Mesendoderm (in vitro differentiated cells): ENCODE measurements around the gene PRKN.
A peak's percentile ranks its signal among the peaks of the same experiment; 100 is the strongest.

Source experiments
- DNase-seq: peaks from one replicate; pipeline ENCODE4 v3.0.0; 2013
- H2AK5ac ChIP-seq: 2 replicates; pipeline ENCODE4 v1.6.1; 2013; ENCODE audit warnings: low read length, inconsistent platforms
- H2BK120ac ChIP-seq: 2 replicates; pipeline ENCODE4 v1.6.1; 2013; ENCODE audit warnings: low read depth, mild to moderate bottlenecking, low read length, moderate library complexity, mixed read lengths
- H2BK15ac ChIP-seq: replicated peaks from 2 replicates; pipeline ENCODE4 v1.6.1; 2013; ENCODE audit warnings: low read depth, mild to moderate bottlenecking, moderate library complexity
- H2BK5ac ChIP-seq: 2 replicates; pipeline ENCODE4 v1.6.1; 2013; ENCODE audit warnings: low read length, inconsistent platforms
- H3K18ac ChIP-seq: 2 replicates; pipeline ENCODE4 v1.6.1; 2013; ENCODE audit warnings: mild to moderate bottlenecking, low read length, mixed read lengths
- H3K23ac ChIP-seq: one replicate; pipeline ENCODE4 v1.6.1; 2013; ENCODE audit warnings: low read length
- H3K27ac ChIP-seq: 2 replicates; pipeline ENCODE4 v1.5.1; 2013; ENCODE audit warnings: low read depth, mild to moderate bottlenecking, inconsistent platforms, low read length, moderate library complexity
- H3K27me3 ChIP-seq: 2 replicates; pipeline ENCODE4 v1.6.1; 2013; ENCODE audit warnings: low read length, control low read depth, mild to moderate bottlenecking, inconsistent platforms; ENCODE audit not compliant: insufficient read depth, poor library complexity
- H3K36me3 ChIP-seq: 2 replicates; pipeline ENCODE4 v1.6.1; 2013; ENCODE audit warnings: low read length, inconsistent platforms; ENCODE audit not compliant: control insufficient read depth, insufficient read depth
- H3K4ac ChIP-seq: one replicate; pipeline ENCODE4 v1.6.1; 2013; ENCODE audit warnings: low read depth, mild to moderate bottlenecking, low read length, moderate library complexity
- H3K4me1 ChIP-seq: 2 replicates; pipeline ENCODE4 v1.6.1; 2013; ENCODE audit warnings: low read depth, low read length, inconsistent platforms; ENCODE audit not compliant: control insufficient read depth
- H3K4me2 ChIP-seq: 2 replicates; pipeline ENCODE4 v1.6.1; 2013; ENCODE audit warnings: low read length
- H3K4me3 ChIP-seq: 2 replicates; pipeline ENCODE4 v1.5.1; 2013; ENCODE audit warnings: mild to moderate bottlenecking, low read length
- H3K56ac ChIP-seq: one replicate; pipeline ENCODE4 v1.6.1; 2013; ENCODE audit warnings: low read length
- H3K79me1 ChIP-seq: 2 replicates; pipeline ENCODE4 v1.6.1; 2013; ENCODE audit warnings: low read length, inconsistent platforms
- H3K79me2 ChIP-seq: 2 replicates; pipeline ENCODE4 v1.6.1; 2013; ENCODE audit warnings: mild to moderate bottlenecking, low read length; ENCODE audit not compliant: control insufficient read depth, insufficient read depth
- H3K9ac ChIP-seq: 2 replicates; pipeline ENCODE4 v1.6.1; 2013; ENCODE audit warnings: low read length, inconsistent platforms
- H4K5ac ChIP-seq: one replicate; pipeline ENCODE4 v1.6.1; 2013; ENCODE audit warnings: low read length
- H4K8ac ChIP-seq: one replicate; pipeline ENCODE4 v1.6.1; 2013; ENCODE audit warnings: low read depth, mild to moderate bottlenecking, control low read depth, low read length, moderate library complexity
- WGBS: extraction: QIAGEN DNeasy Blood & Tissue Kit; methylation state at CpG from one replicate; pipeline ENCODE4 v1.1.7; 2013; ENCODE audit warnings: low lambda C conversion rate, missing lambda C conversion rate; ENCODE audit not compliant: insufficient coverage; ENCODE audit errors: extremely low coverage; 5-methylcytosine and 5-hydroxymethylcytosine counted together

PRKN gene

DNA sequence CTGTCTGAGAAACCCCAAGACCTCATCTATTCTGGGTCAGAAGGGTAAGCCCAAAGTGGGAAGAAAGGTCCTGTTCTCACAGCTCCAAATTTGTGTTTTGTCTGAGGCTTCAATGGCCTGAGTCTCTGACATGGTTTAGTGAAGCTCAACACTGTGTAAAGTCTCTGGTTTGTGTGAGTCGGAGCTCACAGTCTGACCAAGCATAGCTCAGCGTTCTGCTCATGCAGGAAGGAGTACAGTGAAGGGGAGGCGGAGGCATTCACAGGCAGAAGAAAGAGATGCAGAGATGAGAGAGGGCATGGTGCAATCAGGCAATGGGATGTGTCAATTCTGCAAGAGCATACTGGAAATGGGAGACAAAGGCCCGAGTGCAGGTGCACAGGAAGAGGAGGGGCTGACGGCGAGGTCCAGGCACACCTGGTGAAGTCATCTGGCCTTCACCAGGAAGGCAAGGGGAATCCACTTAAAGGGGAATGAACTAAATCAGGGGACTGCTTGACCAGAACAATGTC is 990.7 kb downstream of the PRKN start:
- Histone ChIP-seq H3K79me1 (no peaks in the 10 kb centered on the region), H3K4me3 (no peak overlapping the region), H3K23ac (no peak overlapping the region), H3K36me3 (no peaks in the 10 kb centered on the region), H3K79me2 (no peaks in the 10 kb centered on the region), H3K4me1 (no peaks in the 10 kb centered on the region), H3K27me3 (no peaks in the 10 kb centered on the region), H3K56ac (no peak overlapping the region), H3K18ac (no peak overlapping the region), H2BK120ac (no peak overlapping the region), H4K5ac (no peak overlapping the region), H3K4ac (no peak overlapping the region), H3K4me2 (no peak overlapping the region), H2BK5ac (no peak overlapping the region), H2BK15ac (no peak overlapping the region), H3K9ac (no peak overlapping the region), H2AK5ac (no peak overlapping the region), H4K8ac (no peak overlapping the region), H3K27ac (no peak overlapping the region)
- DNase-seq: no peak
- no CpG with 5 or more reads among the region's 6 CpGs for WGBS

DNA sequence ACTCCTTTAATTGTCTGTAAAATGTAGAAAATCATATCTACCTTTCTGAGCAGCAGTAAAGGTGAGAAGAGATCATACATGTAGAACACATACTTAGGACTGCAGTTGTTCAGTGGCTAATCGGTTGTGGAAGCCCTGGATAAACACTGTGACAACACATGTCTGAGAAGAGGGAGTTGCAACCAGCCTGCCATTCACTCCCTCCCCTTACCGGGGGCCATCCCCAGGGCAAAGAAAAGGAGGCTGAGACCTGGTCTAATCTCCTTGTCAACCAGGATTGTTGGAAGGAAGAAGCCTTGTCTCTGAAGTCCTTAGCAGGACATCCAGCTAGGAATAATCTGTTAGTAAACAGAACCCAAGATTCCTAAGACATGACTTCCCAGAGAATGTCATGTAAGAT is 991.2 kb downstream of the PRKN start:
- Histone ChIP-seq H3K56ac (no peak overlapping the region), H2BK15ac (no peak overlapping the region), H3K4me1 (no peaks in the 10 kb centered on the region), H2BK120ac (no peak overlapping the region), H3K79me1 (no peaks in the 10 kb centered on the region), H3K4me3 (no peak overlapping the region), H3K79me2 (no peaks in the 10 kb centered on the region), H3K36me3 (no peaks in the 10 kb centered on the region), H4K5ac (no peak overlapping the region), H3K9ac (no peak overlapping the region), H3K18ac (no peak overlapping the region), H2BK5ac (no peak overlapping the region), H2AK5ac (no peak overlapping the region), H4K8ac (no peak overlapping the region), H3K27ac (no peak overlapping the region), H3K27me3 (no peaks in the 10 kb centered on the region), H3K4ac (no peak overlapping the region), H3K4me2 (no peak overlapping the region), H3K23ac (no peak overlapping the region)
- DNase-seq: peak; percentile 26
- no CpG with 5 or more reads among the region's 2 CpGs for WGBS

DNA sequence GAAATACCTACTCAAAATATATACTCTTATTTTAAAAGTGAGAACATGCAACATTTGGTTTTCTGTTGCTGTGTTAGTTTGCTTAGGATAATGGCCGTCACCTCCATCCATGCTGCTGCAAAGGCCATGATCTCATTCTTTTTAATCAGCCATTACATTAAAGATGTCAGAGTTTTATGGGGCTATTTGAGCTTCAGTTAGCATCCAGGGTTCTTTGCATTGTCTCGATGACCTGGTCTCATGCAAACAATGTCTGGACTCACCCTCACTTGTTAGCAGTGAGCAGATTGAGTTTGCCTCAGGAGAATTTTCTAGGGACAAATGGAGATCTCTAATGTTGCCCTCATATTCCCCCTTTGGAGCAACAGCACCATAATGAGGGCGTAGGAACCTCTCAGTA is 995.0 kb downstream of the PRKN start:
- Histone ChIP-seq H3K36me3 (no peaks in the 10 kb centered on the region), H3K4me2 (no peak overlapping the region), H3K79me2 (no peaks in the 10 kb centered on the region), H2BK5ac (no peak overlapping the region), H3K27ac (no peak overlapping the region), H3K18ac (no peak overlapping the region), H3K23ac (no peak overlapping the region), H2BK120ac (no peak overlapping the region), H2BK15ac (no peak overlapping the region), H4K8ac (no peak overlapping the region), H3K79me1 (no peaks in the 10 kb centered on the region), H4K5ac (no peak overlapping the region), H3K27me3 (no peaks in the 10 kb centered on the region), H3K9ac (no peak overlapping the region), H2AK5ac (no peak overlapping the region), H3K56ac (no peak overlapping the region), H3K4me3 (no peak overlapping the region), H3K4ac (no peak overlapping the region), H3K4me1 (no peaks in the 10 kb centered on the region)
- WGBS: no CpG with 5 or more reads among the region's 3 CpGs
- no peak for DNase-seq

DNA sequence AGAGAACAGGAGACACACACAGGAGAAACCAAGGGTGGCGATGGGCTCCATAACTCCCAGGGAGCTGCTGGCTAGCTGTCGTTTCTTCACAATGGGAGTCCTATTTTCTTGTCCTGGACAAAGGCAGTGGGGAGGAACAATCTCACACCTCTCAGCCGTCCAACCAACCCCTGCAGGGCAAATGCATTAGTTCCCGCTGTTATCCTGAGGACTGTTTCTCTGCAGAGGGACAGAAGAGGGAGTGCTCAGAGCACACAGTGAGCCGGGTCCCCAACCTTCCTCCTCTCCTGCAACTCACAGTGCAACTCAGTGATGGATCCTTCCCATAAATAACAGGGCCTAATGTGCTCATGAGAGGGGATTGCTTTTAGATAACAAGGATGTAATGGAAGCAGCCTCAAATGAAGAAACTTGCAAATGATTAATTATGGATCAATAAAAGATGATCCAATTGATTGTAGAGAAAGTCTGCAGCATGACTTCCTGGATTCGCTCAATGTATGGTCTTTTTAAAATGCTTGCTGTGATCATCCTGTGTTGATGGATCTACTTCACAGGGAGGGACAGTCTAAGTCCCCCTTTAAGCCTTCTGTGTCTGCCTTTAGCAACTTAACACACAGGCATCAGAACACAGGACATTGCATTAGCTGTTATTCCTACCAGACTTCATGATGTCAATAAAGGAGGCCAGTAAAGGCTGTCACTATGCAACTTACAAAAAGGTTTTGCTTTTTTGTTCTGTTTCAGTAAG is 1000.3 kb downstream of the PRKN start:
- Histone ChIP-seq H2BK5ac (no peak overlapping the region), H3K9ac (no peak overlapping the region), H3K36me3 (no peaks in the 10 kb centered on the region), H3K27me3 (no peaks in the 10 kb centered on the region), H3K79me2 (no peaks in the 10 kb centered on the region), H3K56ac (peak overlapping the region; percentile 17), H3K18ac (no peak overlapping the region), H3K79me1 (no peaks in the 10 kb centered on the region), H2BK120ac (no peak overlapping the region), H4K5ac (no peak overlapping the region), H3K4me2 (no peak overlapping the region), H3K27ac (no peak overlapping the region), H4K8ac (no peak overlapping the region), H2AK5ac (no peak overlapping the region), H2BK15ac (no peak overlapping the region), H3K23ac (no peak overlapping the region), H3K4me3 (no peak overlapping the region), H3K4me1 (no peaks in the 10 kb centered on the region), H3K4ac (no peak overlapping the region)
- no CpG with 5 or more reads among the region's 6 CpGs for WGBS
- peak; percentile 92 for DNase-seq

DNA sequence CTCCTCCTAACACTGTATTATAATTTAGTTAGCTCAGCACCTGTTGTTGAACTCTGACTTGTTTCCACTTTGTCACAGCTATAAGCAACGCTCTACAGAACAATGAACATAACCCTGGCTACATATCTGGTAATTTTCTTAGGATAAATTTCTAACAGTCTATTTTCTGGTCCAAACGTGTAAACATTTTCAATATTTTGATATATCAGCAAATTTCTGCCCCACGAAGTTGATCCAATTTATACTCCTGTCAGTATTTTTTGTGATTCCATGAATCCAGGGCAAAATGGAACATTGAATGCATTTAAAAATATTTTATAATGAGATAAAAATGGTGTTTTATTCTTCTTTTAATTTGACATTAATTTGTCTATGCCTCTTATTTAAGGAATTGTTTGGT is 1005.2 kb downstream of the PRKN start:
- no peak overlapping the region for H3K4me3 ChIP-seq
- H3K27me3 ChIP-seq: no peaks in the 10 kb centered on the region
- no peak overlapping the region for H3K56ac ChIP-seq
- no peaks in the 10 kb centered on the region for H3K36me3 ChIP-seq
- WGBS: no CpG with 5 or more reads among the region's 3 CpGs
- H2BK120ac ChIP-seq: no peak overlapping the region
- no peak overlapping the region for H3K18ac ChIP-seq
- no peak overlapping the region for H3K4ac ChIP-seq
- no peak overlapping the region for H3K4me2 ChIP-seq
- H3K4me1 ChIP-seq: no peaks in the 10 kb centered on the region
- H2BK5ac ChIP-seq: no peak overlapping the region
- no peak overlapping the region for H2AK5ac ChIP-seq
- no peak overlapping the region for H2BK15ac ChIP-seq
- H4K8ac ChIP-seq: no peak overlapping the region
- no peak overlapping the region for H3K23ac ChIP-seq
- no peak overlapping the region for H3K9ac ChIP-seq
- H3K79me2 ChIP-seq: no peaks in the 10 kb centered on the region
- H3K79me1 ChIP-seq: no peaks in the 10 kb centered on the region
- no peak overlapping the region for H4K5ac ChIP-seq
- H3K27ac ChIP-seq: no peak overlapping the region
- no peak for DNase-seq

DNA sequence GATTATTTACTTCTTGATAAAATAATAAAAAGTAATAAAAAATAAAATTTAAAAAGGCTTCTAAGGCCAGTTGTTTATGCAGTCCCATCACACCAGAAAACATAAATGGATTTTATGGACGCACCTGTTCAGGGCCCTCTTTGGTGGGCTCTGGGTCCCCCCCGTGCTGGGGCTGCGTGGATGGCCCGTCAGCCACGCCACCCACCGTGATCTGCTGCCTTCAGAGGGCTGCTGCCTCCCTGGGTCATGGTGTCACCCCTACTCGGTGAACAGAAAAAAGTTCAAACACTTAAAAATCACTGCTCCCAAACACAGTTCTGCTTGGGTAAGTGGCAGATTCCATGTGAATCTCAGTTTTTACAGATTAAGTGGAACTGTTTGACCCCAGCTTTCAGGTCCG is 1006.1 kb downstream of the PRKN start:
- no peak for DNase-seq
- no peaks in the 10 kb centered on the region for H3K79me1 ChIP-seq
- H3K4me1 ChIP-seq: no peaks in the 10 kb centered on the region
- H3K79me2 ChIP-seq: no peaks in the 10 kb centered on the region
- H2BK5ac ChIP-seq: no peak overlapping the region
- no peak overlapping the region for H2BK15ac ChIP-seq
- H3K27ac ChIP-seq: no peak overlapping the region
- no peak overlapping the region for H3K4me2 ChIP-seq
- H3K4me3 ChIP-seq: no peak overlapping the region
- no peak overlapping the region for H3K23ac ChIP-seq
- no peak overlapping the region for H2BK120ac ChIP-seq
- no peak overlapping the region for H4K5ac ChIP-seq
- no peak overlapping the region for H3K9ac ChIP-seq
- no CpG with 5 or more reads among the region's 8 CpGs for WGBS
- no peak overlapping the region for H3K4ac ChIP-seq
- H3K18ac ChIP-seq: no peak overlapping the region
- H3K36me3 ChIP-seq: no peaks in the 10 kb centered on the region
- H2AK5ac ChIP-seq: no peak overlapping the region
- no peaks in the 10 kb centered on the region for H3K27me3 ChIP-seq
- H3K56ac ChIP-seq: no peak overlapping the region
- H4K8ac ChIP-seq: no peak overlapping the region
